ENCODE results near the gene SYTL5.

Gene SYTL5

GRCh38 chrX:37976153-37976552 is 30.2 kb upstream of the SYTL5 start:
- Histone ChIP-seq H3K27me3 (ENCODE audit: insufficient read depth, low read length, poor library complexity, severe bottlenecking) (no peaks in the 10 kb centered on the region), H3K4me2 (ENCODE audit: low read depth, low read length, poor library complexity, severe bottlenecking) (no peak overlapping the region), H3K9ac (ENCODE audit: low read depth, low read length, poor library complexity, severe bottlenecking) (no peak overlapping the region), H3K4me3 (ENCODE audit: low read length, poor library complexity, severe bottlenecking) (no peak overlapping the region), H3K9me2 (replicated peaks; ENCODE audit: low read depth, low read length) (no peaks in the 10 kb centered on the region), H4K20me1 (ENCODE audit: insufficient read depth, low read length, poor library complexity, severe bottlenecking) (no peaks in the 10 kb centered on the region), H3K4me1 (ENCODE audit: insufficient read depth, low read length, poor library complexity, severe bottlenecking) (peaks cover 10% of the 10 kb centered on the region), H3K9me3 (ENCODE audit: insufficient read depth, low read depth, low read length) (no peaks in the 10 kb centered on the region), H2AFZ (ENCODE audit: low read length) (no peak overlapping the region), H3F3A (ENCODE audit: low read depth) (no peaks in the 10 kb centered on the region), H3K36me3 (ENCODE audit: insufficient read depth, low read length) (no peaks in the 10 kb centered on the region), H3K79me2 (ENCODE audit: insufficient read depth, low read length) (no peaks in the 10 kb centered on the region)
- no peak for TF ChIP-seq EZH2phosphoT487 (IDR thresholded peaks at IDR 0.05; ENCODE audit: borderline replicate concordance)
- TF ChIP-seq CTCF (conservative IDR thresholded peaks at IDR 0.05; ENCODE audit: low read length): no peak

GRCh38 chrX:37984880-37985279 is 21.5 kb upstream of the SYTL5 start:
- H3K4me3 ChIP-seq (ENCODE audit: low read length, poor library complexity, severe bottlenecking): no peak overlapping the region
- TF ChIP-seq CTCF (conservative IDR thresholded peaks at IDR 0.05; ENCODE audit: low read length) (no peak), EZH2phosphoT487 (IDR thresholded peaks at IDR 0.05; ENCODE audit: borderline replicate concordance) (no peak)
- H3K27me3 ChIP-seq (ENCODE audit: insufficient read depth, low read length, poor library complexity, severe bottlenecking): no peaks in the 10 kb centered on the region
- H3K9ac ChIP-seq (ENCODE audit: low read depth, low read length, poor library complexity, severe bottlenecking): no peak overlapping the region
- H3K4me1 ChIP-seq (ENCODE audit: insufficient read depth, low read length, poor library complexity, severe bottlenecking): no peaks in the 10 kb centered on the region
- no peaks in the 10 kb centered on the region for H3F3A ChIP-seq (ENCODE audit: low read depth)
- H3K4me2 ChIP-seq (ENCODE audit: low read depth, low read length, poor library complexity, severe bottlenecking): no peak overlapping the region
- no peaks in the 10 kb centered on the region for H3K36me3 ChIP-seq (ENCODE audit: insufficient read depth, low read length)
- H2AFZ ChIP-seq (ENCODE audit: low read length): no peak overlapping the region
- no peaks in the 10 kb centered on the region for H3K9me3 ChIP-seq (ENCODE audit: insufficient read depth, low read depth, low read length)
- no peaks in the 10 kb centered on the region for H3K79me2 ChIP-seq (ENCODE audit: insufficient read depth, low read length)
- no peaks in the 10 kb centered on the region for H4K20me1 ChIP-seq (ENCODE audit: insufficient read depth, low read length, poor library complexity, severe bottlenecking)
- no peaks in the 10 kb centered on the region for H3K9me2 ChIP-seq (replicated peaks; ENCODE audit: low read depth, low read length)

GRCh38 chrX:37986893-37987292 is 19.5 kb upstream of the SYTL5 start:
- no peaks in the 10 kb centered on the region for H4K20me1 ChIP-seq (ENCODE audit: insufficient read depth, low read length, poor library complexity, severe bottlenecking)
- H3K9me3 ChIP-seq (ENCODE audit: insufficient read depth, low read depth, low read length): no peaks in the 10 kb centered on the region
- no peaks in the 10 kb centered on the region for H3K9me2 ChIP-seq (replicated peaks; ENCODE audit: low read depth, low read length)
- no peaks in the 10 kb centered on the region for H3K36me3 ChIP-seq (ENCODE audit: insufficient read depth, low read length)
- no peaks in the 10 kb centered on the region for H3F3A ChIP-seq (ENCODE audit: low read depth)
- no peaks in the 10 kb centered on the region for H3K27me3 ChIP-seq (ENCODE audit: insufficient read depth, low read length, poor library complexity, severe bottlenecking)
- H3K4me1 ChIP-seq (ENCODE audit: insufficient read depth, low read length, poor library complexity, severe bottlenecking): no peaks in the 10 kb centered on the region
- no peak overlapping the region for H3K4me2 ChIP-seq (ENCODE audit: low read depth, low read length, poor library complexity, severe bottlenecking)
- no peak for TF ChIP-seq EZH2phosphoT487 (IDR thresholded peaks at IDR 0.05; ENCODE audit: borderline replicate concordance)
- no peak for TF ChIP-seq CTCF (conservative IDR thresholded peaks at IDR 0.05; ENCODE audit: low read length)
- H3K79me2 ChIP-seq (ENCODE audit: insufficient read depth, low read length): no peaks in the 10 kb centered on the region
- H3K9ac ChIP-seq (ENCODE audit: low read depth, low read length, poor library complexity, severe bottlenecking): no peak overlapping the region
- no peak overlapping the region for H2AFZ ChIP-seq (ENCODE audit: low read length)
- no peak overlapping the region for H3K4me3 ChIP-seq (ENCODE audit: low read length, poor library complexity, severe bottlenecking)

Data from Loucy (cell line).